Peyer's patch (tissue), 4 donors: Measurements from ENCODE around the gene MORN5. TPM values are rescaled to one million over a fixed set of nuclear protein-coding genes. Genes with fewer than 3 reads are reported as not detected.
A peak's percentile ranks its signal among the peaks of the same experiment; 100 is the strongest.

ENCODE experiments used
- DNase-seq, 3 donors: peaks; one replicate each; pipeline ENCODE4 v3.0.0-alpha.2; 2017 to 2019
- H3K27ac ChIP-seq, 4 donors: fragments of 200-600 bp; sonication (generic); one replicate each; pipeline ENCODE4 v1.5.1; 2016 to 2019
- H3K27me3 ChIP-seq, 2 donors: fragments of 200-600 bp; sonication (generic); one replicate each; pipeline ENCODE4 v1.5.1; 2019
- H3K36me3 ChIP-seq, 3 donors: fragments of 200-600 bp; sonication (generic); one replicate each; pipeline ENCODE4 v1.5.1; 2016 to 2019
- H3K4me1 ChIP-seq, 4 donors: fragments of 200-600 bp; sonication (generic); one replicate each; pipeline ENCODE4 v1.5.1; 2016 to 2019
- H3K4me3 ChIP-seq, 4 donors: fragments of 200-600 bp; sonication (generic); 1 replicate in 3 of 4; 2 replicates in 1 of 4; pipeline ENCODE4 v1.5.1; 2016 to 2019; ENCODE audit warnings: mild to moderate bottlenecking in 1 of 4
- H3K9me3 ChIP-seq, 4 donors: fragments of 200-600 bp; sonication (generic); one replicate each; pipeline ENCODE4 v1.5.1; 2016 to 2019; ENCODE audit warnings: mild to moderate bottlenecking in 1 of 4
- CTCF ChIP-seq, 6 experiments: fragments of 450-650 bp in 4 of 6; fragments of 200-600 bp in 2 of 6; sonication (generic) in 1 of 6; IDR thresholded peaks; one replicate each; pipeline ENCODE4 v1.5.1; 2017 to 2019; ENCODE audit warnings: antibody characterized with exemption in 6 of 6, mild to moderate bottlenecking in 3 of 6, moderate library complexity in 1 of 6
- POLR2A ChIP-seq, 2 donors: fragments of 450-650 bp; IDR thresholded peaks; one replicate each; pipeline ENCODE4 v1.5.1; 2017; ENCODE audit warnings: antibody characterized with exemption in 2 of 2, mild to moderate bottlenecking in 2 of 2, moderate library complexity in 2 of 2
- total RNA-seq, 4 donors: library from RNA; depleted of rRNA; stranded (reverse); fragments of >200 nt; gene quantifications; one replicate each; pipeline ENCODE4 v1.1.0, GENCODE V29; 2016

MORN5 gene
- total RNA-seq, 4 donors from 2014 or later: not detected

- peaks cover 0 to 40% (median 0%) of the 10 kb centered on the region in 3 donors for H3K36me3 ChIP-seq
- TF ChIP-seq POLR2A (IDR thresholded peaks at IDR 0.05) (no peak), CTCF (IDR thresholded peaks at IDR 0.05) (no peak)
- no peak overlapping the region for H3K27ac ChIP-seq
- H3K27me3 ChIP-seq: no peaks in the 10 kb centered on the region
- H3K9me3 ChIP-seq: no peaks in the 10 kb centered on the region
- H3K4me3 ChIP-seq: no peak overlapping the region
- H3K4me1 ChIP-seq: no peaks in the 10 kb centered on the region
- no peak for DNase-seq
Measured at GRCh38 chr9:122141671-122142070, 18.0 kb upstream of the MORN5 start.

- H3K4me1 ChIP-seq: no peaks in the 10 kb centered on the region
- no peak for DNase-seq
- no peak overlapping the region for H3K27ac ChIP-seq
Measured at GRCh38 chr9:122143296-122143695, 16.4 kb upstream of the MORN5 start.

GRCh38 chr9:122143876-122144405 lies 15.8 kb upstream of the MORN5 start:
- H3K4me3 ChIP-seq: no peak overlapping the region
- TF ChIP-seq CTCF (IDR thresholded peaks at IDR 0.05): no peak
- TF ChIP-seq POLR2A (IDR thresholded peaks at IDR 0.05): no peak
- H3K36me3 ChIP-seq: peaks cover 0 to 60% (median 0%) of the 10 kb centered on the region in 3 donors
- no peak for DNase-seq
- no peaks in the 10 kb centered on the region for H3K4me1 ChIP-seq
- H3K27ac ChIP-seq: no peak overlapping the region
- no peaks in the 10 kb centered on the region for H3K27me3 ChIP-seq
- H3K9me3 ChIP-seq: no peaks in the 10 kb centered on the region

More at GRCh38 chr9:122143296-122143695, 16.4 kb upstream of the MORN5 start:
- TF ChIP-seq CTCF (IDR thresholded peaks at IDR 0.05) (no peak), POLR2A (IDR thresholded peaks at IDR 0.05) (no peak)
- no peaks in the 10 kb centered on the region for H3K27me3 ChIP-seq
- peaks cover 0 to 57% (median 0%) of the 10 kb centered on the region in 3 donors for H3K36me3 ChIP-seq
- no peaks in the 10 kb centered on the region for H3K9me3 ChIP-seq
- no peak overlapping the region for H3K4me3 ChIP-seq

GRCh38 chr9:122144836-122145591 lies 14.7 kb upstream of the MORN5 start:
- Histone ChIP-seq H3K4me3 (no peak overlapping the region), H3K9me3 (no peaks in the 10 kb centered on the region), H3K4me1 (no peaks in the 10 kb centered on the region), H3K36me3 (peaks cover 0 to 70% (median 0%) of the 10 kb centered on the region in 3 donors), H3K27ac (no peak overlapping the region), H3K27me3 (no peaks in the 10 kb centered on the region)
- DNase-seq: no peak
- TF ChIP-seq CTCF (IDR thresholded peaks at IDR 0.05) (peak in 1 of 6 experiments; percentile 12), POLR2A (IDR thresholded peaks at IDR 0.05) (no peak)

- peaks cover 0 to 71% (median 0%) of the 10 kb centered on the region in 3 donors for H3K36me3 ChIP-seq
- H3K27me3 ChIP-seq: no peaks in the 10 kb centered on the region
- no peak for DNase-seq
- no peak overlapping the region for H3K4me3 ChIP-seq
- no peaks in the 10 kb centered on the region for H3K4me1 ChIP-seq
- H3K27ac ChIP-seq: no peak overlapping the region
- TF ChIP-seq POLR2A (IDR thresholded peaks at IDR 0.05) (no peak), CTCF (IDR thresholded peaks at IDR 0.05) (no peak)
- H3K9me3 ChIP-seq: no peaks in the 10 kb centered on the region
Measured at GRCh38 chr9:122145592-122145863, 14.2 kb upstream of the MORN5 start.
